ENCODE data around the gene TGFBR2. TPM values are rescaled to one million over a fixed set of nuclear protein-coding genes. Genes with fewer than 3 reads are reported as not detected.

TGFBR2 gene
- total and polyA plus RNA-seq, 3 experiments from 2014 or later = 55.3 to 108 (median 56.3) TPM

DNA sequence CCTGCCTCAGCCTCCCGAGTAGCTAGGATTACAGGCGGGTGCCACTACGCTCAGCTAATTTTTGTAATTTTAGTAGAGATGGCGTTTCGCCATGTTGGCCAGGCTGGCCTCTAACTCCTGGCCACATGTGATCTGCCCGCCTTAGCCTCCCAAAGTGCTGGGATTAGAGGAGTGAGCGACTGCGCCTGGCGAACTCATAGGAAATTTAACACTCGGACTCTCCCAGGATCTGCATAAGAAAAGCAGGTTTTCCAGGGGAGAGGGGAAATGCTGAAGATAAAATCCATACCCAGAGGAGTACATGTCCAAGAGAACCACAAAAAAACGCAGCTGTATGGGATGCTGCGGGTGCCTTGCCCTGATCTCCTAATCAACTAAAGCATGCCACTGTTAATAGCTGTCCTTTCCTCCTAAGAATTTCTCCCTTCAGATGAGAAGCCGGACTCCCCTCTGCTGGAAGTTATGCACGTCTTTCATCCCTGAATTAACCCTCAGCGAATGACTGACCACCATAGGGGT, 25.3 kb upstream of the TGFBR2 start:
- CTCF ChIA-PET = no interaction called here

GRCh38 chr3:30581982-30582381, 24.4 kb upstream of the TGFBR2 start:
- Mint-ChIP-seq H3K27me3 (no peaks in the 10 kb centered on the region), H3K36me3 (no peaks in the 10 kb centered on the region), H3K9me3 (no peaks in the 10 kb centered on the region), H3K4me3 (no peak overlapping the region), H3K4me1 (no peaks in the 10 kb centered on the region), H3K27ac (no peak overlapping the region)
- POLR2A ChIA-PET = no interaction called here
- Histone ChIP-seq H3K4me1 (ENCODE audit: insufficient read depth, low read length) (no peaks in the 10 kb centered on the region), H3K4me3 (ENCODE audit: low read length) (no peak overlapping the region), H3K36me3 (ENCODE audit: insufficient read depth, low read length) (no peaks in the 10 kb centered on the region), H3K9me3 (ENCODE audit: low read length) (no peaks in the 10 kb centered on the region), H3K27me3 (ENCODE audit: insufficient read depth, low read length, poor library complexity, severe bottlenecking) (no peaks in the 10 kb centered on the region), H3K27ac (ENCODE audit: low read depth, low read length) (no peak overlapping the region)
- CTCF ChIA-PET = no interaction called here
- no peak for DNase-seq

More for the DNA sequence above, 25.3 kb upstream of the TGFBR2 start:
- H3K27me3 ChIP-seq (ENCODE audit: insufficient read depth, low read length, poor library complexity, severe bottlenecking) = no peaks in the 10 kb centered on the region
- Mint-ChIP-seq H3K27ac (no peak overlapping the region), H3K4me1 (no peaks in the 10 kb centered on the region), H3K36me3 (no peaks in the 10 kb centered on the region), H3K9me3 (no peaks in the 10 kb centered on the region), H3K27me3 (no peaks in the 10 kb centered on the region), H3K4me3 (no peak overlapping the region)
- H3K27ac ChIP-seq (ENCODE audit: low read depth, low read length) = no peak overlapping the region
- POLR2A ChIA-PET = no interaction called here
- no peak overlapping the region for H3K4me3 ChIP-seq (ENCODE audit: low read length)
- no peaks in the 10 kb centered on the region for H3K4me1 ChIP-seq (ENCODE audit: insufficient read depth, low read length)
- H3K36me3 ChIP-seq (ENCODE audit: insufficient read depth, low read length) = no peaks in the 10 kb centered on the region
- no peaks in the 10 kb centered on the region for H3K9me3 ChIP-seq (ENCODE audit: low read length)
- no peak for DNase-seq

DNA sequence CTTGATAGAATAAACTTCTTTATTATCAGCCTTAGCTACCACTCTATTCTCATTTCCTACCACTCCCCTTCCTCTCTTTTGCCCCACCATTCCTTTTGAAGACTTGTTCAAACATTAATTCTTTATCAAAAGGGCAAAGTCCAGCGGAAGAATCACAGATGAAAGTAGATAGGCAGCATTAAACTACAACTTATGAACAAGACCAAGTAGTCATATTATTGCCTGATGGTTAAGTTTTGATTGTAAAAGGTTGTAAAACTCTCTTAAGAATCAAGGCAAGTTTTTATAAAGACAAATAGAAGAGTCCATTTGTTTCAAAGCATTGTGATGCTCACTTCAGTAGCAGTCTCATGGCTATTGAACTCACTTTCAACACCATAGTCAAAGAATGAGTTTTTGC, 22.4 kb upstream of the TGFBR2 start:
- H3K4me3 Mint-ChIP-seq = no peak overlapping the region
- ChIA-PET CTCF (no interaction called here), POLR2A (no interaction called here)
- no peaks in the 10 kb centered on the region for H3K9me3 Mint-ChIP-seq
- H3K27me3 Mint-ChIP-seq = no peaks in the 10 kb centered on the region
- Histone ChIP-seq H3K4me3 (ENCODE audit: low read length) (no peak overlapping the region), H3K36me3 (ENCODE audit: insufficient read depth, low read length) (no peaks in the 10 kb centered on the region), H3K27ac (ENCODE audit: low read depth, low read length) (no peak overlapping the region), H3K9me3 (ENCODE audit: low read length) (no peaks in the 10 kb centered on the region), H3K27me3 (ENCODE audit: insufficient read depth, low read length, poor library complexity, severe bottlenecking) (no peaks in the 10 kb centered on the region), H3K4me1 (ENCODE audit: insufficient read depth, low read length) (no peaks in the 10 kb centered on the region)
- H3K4me1 Mint-ChIP-seq = no peaks in the 10 kb centered on the region
- H3K27ac Mint-ChIP-seq = no peak overlapping the region
- DNase-seq = no peak
- H3K36me3 Mint-ChIP-seq = no peaks in the 10 kb centered on the region

DNA sequence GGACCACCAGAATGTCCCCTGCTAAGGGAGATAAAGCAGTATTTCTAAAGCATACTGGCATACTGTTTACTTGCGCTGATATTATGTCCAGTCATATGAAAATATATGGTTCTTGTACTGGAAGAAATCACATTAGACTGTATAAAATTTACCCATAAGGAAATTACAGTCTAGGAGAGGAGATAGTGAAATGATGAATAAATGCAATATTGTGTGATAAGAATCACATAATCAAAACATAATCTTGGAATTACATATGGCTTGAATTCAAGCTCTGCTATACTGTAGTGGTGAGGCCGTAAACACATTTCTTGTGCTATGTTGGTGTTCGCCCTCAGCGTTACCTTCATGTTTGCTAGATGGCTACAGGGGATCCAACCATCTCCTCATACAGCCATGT, 20.7 kb upstream of the TGFBR2 start:
- no peaks in the 10 kb centered on the region for H3K4me1 Mint-ChIP-seq
- Histone ChIP-seq H3K27ac (ENCODE audit: low read depth, low read length) (no peak overlapping the region), H3K36me3 (ENCODE audit: insufficient read depth, low read length) (no peaks in the 10 kb centered on the region), H3K4me3 (ENCODE audit: low read length) (no peak overlapping the region), H3K27me3 (ENCODE audit: insufficient read depth, low read length, poor library complexity, severe bottlenecking) (no peaks in the 10 kb centered on the region), H3K9me3 (ENCODE audit: low read length) (no peaks in the 10 kb centered on the region), H3K4me1 (ENCODE audit: insufficient read depth, low read length) (no peaks in the 10 kb centered on the region)
- H3K27me3 Mint-ChIP-seq = no peaks in the 10 kb centered on the region
- no peak for DNase-seq
- CTCF ChIA-PET = no interaction called here
- no peaks in the 10 kb centered on the region for H3K36me3 Mint-ChIP-seq
- POLR2A ChIA-PET = no interaction called here
- H3K4me3 Mint-ChIP-seq = no peak overlapping the region
- H3K27ac Mint-ChIP-seq = no peak overlapping the region
- H3K9me3 Mint-ChIP-seq = no peaks in the 10 kb centered on the region

DNA sequence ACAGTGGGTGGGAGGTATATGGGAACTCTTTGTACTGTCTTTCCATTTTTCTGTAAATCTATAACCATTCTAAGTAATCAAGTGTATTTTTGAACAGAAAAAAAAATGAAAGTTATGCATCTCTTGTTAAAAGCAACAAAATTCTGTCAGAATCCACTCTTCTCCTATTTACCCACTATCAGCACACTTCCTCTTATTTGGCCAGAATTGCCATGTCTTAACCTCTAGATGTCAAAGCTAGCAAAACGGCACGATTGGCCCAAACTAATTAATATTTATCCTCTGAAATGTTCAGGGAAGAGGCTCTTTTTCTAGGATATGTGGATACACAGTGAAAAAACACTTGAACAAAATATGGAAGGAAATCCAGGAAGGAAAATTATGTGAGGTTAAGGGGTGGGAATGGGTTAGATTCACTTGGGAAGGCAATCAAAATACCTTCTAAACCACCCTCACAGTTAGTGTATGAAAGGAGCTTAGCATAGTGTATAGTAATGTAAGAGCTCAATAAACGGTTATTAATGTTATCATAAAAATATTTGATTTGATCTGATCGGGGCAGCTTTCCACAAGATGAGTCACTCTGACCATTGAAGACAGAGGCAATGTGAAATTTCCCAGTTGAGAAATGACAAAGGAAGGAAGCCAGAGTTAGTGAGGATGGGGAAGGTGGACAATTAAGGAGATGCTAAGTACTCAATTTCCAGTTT, 20.1 kb upstream of the TGFBR2 start:
- Histone ChIP-seq H3K9me3 (ENCODE audit: low read length) (no peaks in the 10 kb centered on the region), H3K36me3 (ENCODE audit: insufficient read depth, low read length) (no peaks in the 10 kb centered on the region), H3K4me3 (ENCODE audit: low read length) (no peak overlapping the region), H3K27ac (ENCODE audit: low read depth, low read length) (no peak overlapping the region), H3K4me1 (ENCODE audit: insufficient read depth, low read length) (no peaks in the 10 kb centered on the region), H3K27me3 (ENCODE audit: insufficient read depth, low read length, poor library complexity, severe bottlenecking) (no peaks in the 10 kb centered on the region)
- ChIA-PET POLR2A (no interaction called here), CTCF (no interaction called here)
- no peaks in the 10 kb centered on the region for H3K4me1 Mint-ChIP-seq
- no peaks in the 10 kb centered on the region for H3K36me3 Mint-ChIP-seq
- no peaks in the 10 kb centered on the region for H3K9me3 Mint-ChIP-seq
- no peak overlapping the region for H3K27ac Mint-ChIP-seq
- H3K27me3 Mint-ChIP-seq = no peaks in the 10 kb centered on the region
- no peak overlapping the region for H3K4me3 Mint-ChIP-seq
- DNase-seq = no peak

DNA sequence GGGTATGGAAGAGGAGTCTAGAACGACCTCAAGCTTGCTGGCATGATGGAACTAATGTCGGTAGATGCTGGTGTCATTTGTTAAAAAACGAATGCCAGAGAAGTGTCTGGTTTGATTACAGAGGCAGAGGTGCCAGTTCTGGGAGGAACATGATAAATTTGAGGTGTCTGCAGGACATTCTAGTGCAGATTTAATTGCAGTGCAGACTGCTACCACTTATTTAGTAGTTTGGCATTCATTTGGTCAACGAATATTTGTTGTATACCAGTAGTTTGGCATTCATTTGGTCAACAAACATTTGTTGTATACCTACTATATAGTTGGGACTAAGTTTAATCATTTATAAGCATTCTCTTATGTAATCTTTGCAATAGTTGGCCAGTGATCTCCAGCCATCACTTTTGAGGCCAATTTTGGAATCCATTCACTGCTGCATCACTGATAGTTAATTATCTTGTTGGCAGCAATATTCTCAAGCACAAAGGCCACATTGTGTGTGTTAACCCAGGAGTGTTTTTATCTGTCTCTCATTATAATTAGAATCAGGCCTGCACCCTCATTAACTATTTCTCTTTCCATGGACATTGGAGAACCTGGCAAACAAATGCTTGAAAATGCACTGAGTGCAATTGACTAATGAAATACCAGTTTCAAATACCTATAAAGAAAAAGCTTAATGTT, 19.5 kb upstream of the TGFBR2 start:
- Histone ChIP-seq H3K36me3 (ENCODE audit: insufficient read depth, low read length) (no peaks in the 10 kb centered on the region), H3K27ac (ENCODE audit: low read depth, low read length) (no peak overlapping the region), H3K4me1 (ENCODE audit: insufficient read depth, low read length) (no peaks in the 10 kb centered on the region), H3K4me3 (ENCODE audit: low read length) (no peak overlapping the region), H3K9me3 (ENCODE audit: low read length) (no peaks in the 10 kb centered on the region), H3K27me3 (ENCODE audit: insufficient read depth, low read length, poor library complexity, severe bottlenecking) (no peaks in the 10 kb centered on the region)
- H3K9me3 Mint-ChIP-seq = no peaks in the 10 kb centered on the region
- POLR2A ChIA-PET = no interaction called here
- CTCF ChIA-PET = no interaction called here
- H3K36me3 Mint-ChIP-seq = no peaks in the 10 kb centered on the region
- H3K4me1 Mint-ChIP-seq = no peaks in the 10 kb centered on the region
- no peak for DNase-seq
- H3K27ac Mint-ChIP-seq = no peak overlapping the region
- H3K27me3 Mint-ChIP-seq = no peaks in the 10 kb centered on the region
- H3K4me3 Mint-ChIP-seq = no peak overlapping the region

GRCh38 chr3:30587904-30588303, 18.5 kb upstream of the TGFBR2 start:
- Mint-ChIP-seq H3K27ac (no peak overlapping the region), H3K4me1 (no peaks in the 10 kb centered on the region), H3K4me3 (no peak overlapping the region), H3K27me3 (no peaks in the 10 kb centered on the region), H3K36me3 (no peaks in the 10 kb centered on the region), H3K9me3 (no peaks in the 10 kb centered on the region)
- DNase-seq = no peak
- ChIA-PET POLR2A (no interaction called here), CTCF (no interaction called here)
- Histone ChIP-seq H3K4me1 (ENCODE audit: insufficient read depth, low read length) (no peaks in the 10 kb centered on the region), H3K27me3 (ENCODE audit: insufficient read depth, low read length, poor library complexity, severe bottlenecking) (no peaks in the 10 kb centered on the region), H3K36me3 (ENCODE audit: insufficient read depth, low read length) (no peaks in the 10 kb centered on the region), H3K9me3 (ENCODE audit: low read length) (no peaks in the 10 kb centered on the region), H3K27ac (ENCODE audit: low read depth, low read length) (no peak overlapping the region), H3K4me3 (ENCODE audit: low read length) (no peak overlapping the region)

DNA sequence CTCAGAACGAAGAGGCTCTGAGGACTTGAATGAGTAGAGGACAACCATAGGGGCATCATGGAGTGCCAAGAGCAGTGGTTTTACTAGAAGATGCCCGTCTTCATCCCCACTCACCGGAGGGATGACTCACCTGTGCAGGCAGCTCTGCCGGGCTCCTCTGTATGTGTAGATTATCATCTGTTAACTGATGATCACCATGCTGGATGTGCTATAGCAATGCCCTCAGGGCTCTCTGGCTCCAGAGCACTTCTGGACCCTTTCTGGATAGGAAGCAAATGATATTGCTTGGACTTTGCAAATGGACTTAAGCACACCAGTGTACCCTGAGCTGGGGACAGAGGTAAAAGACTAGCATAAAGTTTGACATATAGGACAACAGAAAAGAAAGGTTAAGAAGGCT, 10.2 kb upstream of the TGFBR2 start:
- no peaks in the 10 kb centered on the region for H3K9me3 ChIP-seq (ENCODE audit: low read length)
- no peak overlapping the region for H3K27ac Mint-ChIP-seq
- ChIA-PET POLR2A (no interaction called here), CTCF (no interaction called here)
- DNase-seq = no peak
- no peaks in the 10 kb centered on the region for H3K27me3 ChIP-seq (ENCODE audit: insufficient read depth, low read length, poor library complexity, severe bottlenecking)
- H3K36me3 Mint-ChIP-seq = peaks cover 0 to 8% (median 0%) of the 10 kb centered on the region in 3 donors
- no peak overlapping the region for H3K4me3 ChIP-seq (ENCODE audit: low read length)
- no peak overlapping the region for H3K4me3 Mint-ChIP-seq
- peaks cover 0 to 5% (median 3%) of the 10 kb centered on the region in 5 donors for H3K9me3 Mint-ChIP-seq
- H3K27me3 Mint-ChIP-seq = no peaks in the 10 kb centered on the region
- H3K36me3 ChIP-seq (ENCODE audit: insufficient read depth, low read length) = no peaks in the 10 kb centered on the region
- no peak overlapping the region for H3K27ac ChIP-seq (ENCODE audit: low read depth, low read length)
- peaks cover 11 to 21% (median 14%) of the 10 kb centered on the region in 3 donors for H3K4me1 Mint-ChIP-seq
- peaks cover 22% of the 10 kb centered on the region for H3K4me1 ChIP-seq (ENCODE audit: insufficient read depth, low read length)

Measured in CD8-positive, alpha-beta memory T cell (primary cell).